HFF-Myc (cell line): ENCODE data around the gene BABAM2.

Experiments
- DNase-seq: peaks from one replicate; pipeline ENCODE4 v3.0.0-alpha.2; 2011; ENCODE audit warnings: low read depth; ENCODE audit errors: extremely low read depth
- H3K4me3 ChIP-seq: replicated peaks from 2 replicates; pipeline ENCODE4 v1.5.1; 2011; ENCODE audit warnings: low read depth, mild to moderate bottlenecking, control low read depth, low read length
- CTCF ChIP-seq: IDR thresholded peaks from 2 replicates; pipeline ENCODE4 v1.5.1; 2012; ENCODE audit warnings: mild to moderate bottlenecking, low read depth, low read length, control low read depth; ENCODE audit errors: missing control alignments

The BABAM2 gene

GRCh38 chr2:28310107-28310506 is 419.6 kb downstream of the BABAM2 start:
- DNase-seq = no peak
- TF ChIP-seq CTCF = no peak
- no peak overlapping the region for H3K4me3 ChIP-seq

GRCh38 chr2:28311660-28312249 is 421.2 kb downstream of the BABAM2 start:
- no peak for DNase-seq
- H3K4me3 ChIP-seq = no peak overlapping the region
- TF ChIP-seq CTCF = no peak

GRCh38 chr2:28312307-28313219 is 422.0 kb downstream of the BABAM2 start:
- no peak for TF ChIP-seq CTCF
- no peak overlapping the region for H3K4me3 ChIP-seq
- no peak for DNase-seq

- no peak for DNase-seq
- TF ChIP-seq CTCF = no peak
- H3K4me3 ChIP-seq = no peak overlapping the region
Observed at GRCh38 chr2:28313220-28313784, 422.8 kb downstream of the BABAM2 start.

- TF ChIP-seq CTCF = no peak
- no peak overlapping the region for H3K4me3 ChIP-seq
- DNase-seq = no peak
Observed at GRCh38 chr2:28314968-28315367, 424.4 kb downstream of the BABAM2 start.

- no peak overlapping the region for H3K4me3 ChIP-seq
- DNase-seq = no peak
- no peak for TF ChIP-seq CTCF
Observed at GRCh38 chr2:28316546-28317335, 426.2 kb downstream of the BABAM2 start.
